ENCODE measurements around the gene KDM2A.

DNA sequence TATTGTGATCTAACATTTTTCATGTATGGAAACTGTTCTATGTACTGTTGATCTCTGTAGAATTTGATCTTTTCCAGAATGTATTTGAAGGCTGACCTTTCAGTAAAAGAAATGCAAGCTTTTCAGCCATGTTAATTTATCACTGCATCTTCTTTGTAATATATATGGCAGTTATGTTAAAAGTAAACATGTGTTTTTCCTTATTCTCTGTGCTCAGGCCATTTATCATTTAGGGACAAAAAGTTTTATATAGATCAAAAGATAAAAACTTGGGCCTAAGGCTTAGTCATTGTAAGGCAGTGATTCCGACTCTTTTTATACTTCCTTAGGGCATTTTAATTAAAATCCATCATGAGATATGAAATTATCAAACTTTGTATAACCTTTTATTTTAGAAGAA, 48.7 kb downstream of the KDM2A start:
- TF ChIP-seq, protein P1, sequence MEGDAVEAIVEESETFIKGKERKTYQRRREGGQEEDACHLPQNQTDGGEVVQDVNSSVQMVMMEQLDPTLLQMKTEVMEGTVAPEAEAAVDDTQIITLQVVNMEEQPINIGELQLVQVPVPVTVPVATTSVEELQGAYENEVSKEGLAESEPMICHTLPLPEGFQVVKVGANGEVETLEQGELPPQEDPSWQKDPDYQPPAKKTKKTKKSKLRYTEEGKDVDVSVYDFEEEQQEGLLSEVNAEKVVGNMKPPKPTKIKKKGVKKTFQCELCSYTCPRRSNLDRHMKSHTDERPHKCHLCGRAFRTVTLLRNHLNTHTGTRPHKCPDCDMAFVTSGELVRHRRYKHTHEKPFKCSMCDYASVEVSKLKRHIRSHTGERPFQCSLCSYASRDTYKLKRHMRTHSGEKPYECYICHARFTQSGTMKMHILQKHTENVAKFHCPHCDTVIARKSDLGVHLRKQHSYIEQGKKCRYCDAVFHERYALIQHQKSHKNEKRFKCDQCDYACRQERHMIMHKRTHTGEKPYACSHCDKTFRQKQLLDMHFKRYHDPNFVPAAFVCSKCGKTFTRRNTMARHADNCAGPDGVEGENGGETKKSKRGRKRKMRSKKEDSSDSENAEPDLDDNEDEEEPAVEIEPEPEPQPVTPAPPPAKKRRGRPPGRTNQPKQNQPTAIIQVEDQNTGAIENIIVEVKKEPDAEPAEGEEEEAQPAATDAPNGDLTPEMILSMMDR (IDR thresholded peaks at IDR 0.05; ENCODE audit: insufficient read depth, low read length), result no peak
- no peak for TF ChIP-seq POLR2AphosphoS5 (IDR thresholded peaks at IDR 0.05; ENCODE audit: low read depth)
- TF ChIP-seq SPI1 (IDR thresholded peaks at IDR 0.05; ENCODE audit: borderline replicate concordance, low read depth), result no peak

Data from HL-60 (cell line).